CD4-positive, alpha-beta T cell (primary cell): ENCODE measurements around the gene SRPK2. TPM values are rescaled to one million over a fixed set of nuclear protein-coding genes. Genes with fewer than 3 reads are reported as not detected.

Experiments
- ATAC-seq: fragments of 200-7000 bp; cut with Tn5 transposase; one replicate; pipeline ENCODE4 v1.10.0; 2022; ENCODE audit warnings: mild to moderate bottlenecking; ENCODE audit not compliant: poor library complexity
- CTCF ChIA-PET: fragments of 350-600 bp; sonication (Branson Sonifier 250); formaldehyde crosslinking; loops from one replicate; lab custom pipeline; 2021; ENCODE audit warnings: antibody characterized with exemption, inconsistent platforms; lab: Charles Lee
- POLR2A ChIA-PET: fragments of 350-600 bp; sonication (Branson Sonifier 250); formaldehyde crosslinking; loops from one replicate; lab custom pipeline; 2021; ENCODE audit warnings: antibody characterized with exemption, inconsistent platforms; lab: Charles Lee
- DNase-seq, 14 experiments: peaks; one replicate each; pipeline ENCODE4 v3.0.0-alpha.2; 2013 to 2020; ENCODE audit warnings: mixed read lengths in 2 of 14
- H3K27ac ChIP-seq, 2 donors: one replicate each; pipeline versions ENCODE4 v1.5.1 to v1.7.0; 2013; ENCODE audit warnings: low read length in 2 of 2, low read depth in 1 of 2, mild to moderate bottlenecking in 1 of 2
- H3K27me3 ChIP-seq, 2 experiments: 1 replicate in 1 of 2; 2 replicates in 1 of 2; pipeline versions ENCODE4 v1.6.1 to v1.7.0; 2013; ENCODE audit warnings: low read length in 2 of 2, control low read depth in 1 of 2, mild to moderate bottlenecking in 1 of 2, moderate library complexity in 1 of 2; ENCODE audit not compliant: insufficient read depth in 2 of 2, control insufficient read depth in 1 of 2
- H3K36me3 ChIP-seq: one replicate; pipeline ENCODE4 v1.6.1; 2013; ENCODE audit warnings: low read length, control low read depth; ENCODE audit not compliant: insufficient read depth
- H3K4me1 ChIP-seq: one replicate; pipeline ENCODE4 v1.6.1; 2013; ENCODE audit warnings: low read length, control low read depth; ENCODE audit not compliant: insufficient read depth
- H3K4me3 ChIP-seq: one replicate; pipeline ENCODE4 v1.5.1; 2013; ENCODE audit warnings: mild to moderate bottlenecking, low read length, moderate library complexity
- H3K9me3 ChIP-seq, 2 experiments: 1 replicate in 1 of 2; 2 replicates in 1 of 2; pipeline versions ENCODE4 v1.6.1 to v1.7.0; 2013; ENCODE audit warnings: low read length in 2 of 2, mild to moderate bottlenecking in 2 of 2, control low read depth in 1 of 2, moderate library complexity in 1 of 2; ENCODE audit not compliant: control insufficient read depth in 1 of 2, insufficient read depth in 1 of 2
- H3K27ac Mint-ChIP-seq: one replicate; pipeline ENCODE4 v1.8.0; 2020; ENCODE audit warnings: mixed read lengths
- H3K27me3 Mint-ChIP-seq: one replicate; pipeline ENCODE4 v1.8.0; 2021; ENCODE audit warnings: mixed read lengths
- H3K36me3 Mint-ChIP-seq: one replicate; pipeline ENCODE4 v1.8.0; 2021; ENCODE audit warnings: low read depth, mixed read lengths
- H3K4me1 Mint-ChIP-seq: one replicate; pipeline ENCODE4 v1.8.0; 2021; ENCODE audit warnings: low read depth, mixed read lengths
- H3K4me3 Mint-ChIP-seq: one replicate; pipeline ENCODE4 v1.8.0; 2020; ENCODE audit warnings: mild to moderate bottlenecking, mixed read lengths
- H3K9me3 Mint-ChIP-seq: one replicate; pipeline ENCODE4 v1.8.0; 2020; ENCODE audit warnings: mixed read lengths
- intact Hi-C, 2 experiments: fragments of 100-400 bp; cut with DNase I in 1 of 2; cut with micrococcal nuclease in 1 of 2; formaldehyde crosslinking; loops; one replicate each; pipeline versions ENCODE4 v1.15.1 to v1.9.0; 2023 to 2025; cut with DNase I, micrococcal nuclease
- total RNA-seq, 174 experiments: library from RNA in 2 of 174; stranded (reverse) in 2 of 174; gene quantifications; one replicate each; pipeline ENCODE4 v1.2.3 and lab custom pipeline; 2021 to 2026
- TF ChIP-seq, protein P1 (sequence below): fragments of 200-600 bp; IDR thresholded peaks from one replicate; pipeline ENCODE4 v1.8.0; 2022; ENCODE audit warnings: antibody characterized with exemption, mild to moderate bottlenecking

Gene SRPK2
- total RNA-seq, 2 experiments from 2014 or later: 39.9 to 40.9 TPM

DNA sequence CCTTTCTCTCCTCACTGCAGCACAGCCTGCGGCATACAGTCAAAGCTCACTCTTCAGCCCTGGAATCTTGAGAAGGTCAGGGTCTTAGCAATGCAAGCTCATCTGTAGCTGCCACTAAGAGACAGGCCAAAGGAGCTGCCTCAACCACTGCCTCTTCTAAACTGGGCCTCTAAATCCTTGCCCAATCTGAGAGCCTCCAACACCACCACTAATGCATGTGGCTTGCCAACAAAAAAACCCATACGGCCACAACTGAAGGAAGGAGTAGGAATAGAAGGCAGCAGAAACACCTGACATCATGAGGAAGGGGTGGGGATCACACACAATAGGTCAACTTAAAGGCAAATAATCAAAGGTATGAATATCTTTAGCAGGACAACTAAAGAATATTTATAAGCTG lies 183.8 kb downstream of the SRPK2 start:
- CTCF ChIA-PET: interaction anchor here (0.7 kb wide), 1 partner anchor 13 kb away, joined by 3 read pairs; no protein-coding TSS in a partner anchor
- peaks cover 24% of the 10 kb centered on the region for H3K4me1 ChIP-seq
- intact Hi-C loops: no loop called here
- Mint-ChIP-seq H3K4me1 (peaks cover 70% of the 10 kb centered on the region), H3K27me3 (no peaks in the 10 kb centered on the region), H3K4me3 (no peak overlapping the region), H3K36me3 (peaks cover 48% of the 10 kb centered on the region), H3K9me3 (no peaks in the 10 kb centered on the region), H3K27ac (peak overlapping the region; percentile 75)
- H3K36me3 ChIP-seq: peaks cover 23% of the 10 kb centered on the region
- ATAC-seq: no peak
- H3K27me3 ChIP-seq: no peaks in the 10 kb centered on the region
- no peak overlapping the region for H3K27ac ChIP-seq
- TF ChIP-seq, protein P1, sequence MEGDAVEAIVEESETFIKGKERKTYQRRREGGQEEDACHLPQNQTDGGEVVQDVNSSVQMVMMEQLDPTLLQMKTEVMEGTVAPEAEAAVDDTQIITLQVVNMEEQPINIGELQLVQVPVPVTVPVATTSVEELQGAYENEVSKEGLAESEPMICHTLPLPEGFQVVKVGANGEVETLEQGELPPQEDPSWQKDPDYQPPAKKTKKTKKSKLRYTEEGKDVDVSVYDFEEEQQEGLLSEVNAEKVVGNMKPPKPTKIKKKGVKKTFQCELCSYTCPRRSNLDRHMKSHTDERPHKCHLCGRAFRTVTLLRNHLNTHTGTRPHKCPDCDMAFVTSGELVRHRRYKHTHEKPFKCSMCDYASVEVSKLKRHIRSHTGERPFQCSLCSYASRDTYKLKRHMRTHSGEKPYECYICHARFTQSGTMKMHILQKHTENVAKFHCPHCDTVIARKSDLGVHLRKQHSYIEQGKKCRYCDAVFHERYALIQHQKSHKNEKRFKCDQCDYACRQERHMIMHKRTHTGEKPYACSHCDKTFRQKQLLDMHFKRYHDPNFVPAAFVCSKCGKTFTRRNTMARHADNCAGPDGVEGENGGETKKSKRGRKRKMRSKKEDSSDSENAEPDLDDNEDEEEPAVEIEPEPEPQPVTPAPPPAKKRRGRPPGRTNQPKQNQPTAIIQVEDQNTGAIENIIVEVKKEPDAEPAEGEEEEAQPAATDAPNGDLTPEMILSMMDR: no peak
- no peaks in the 10 kb centered on the region for H3K9me3 ChIP-seq
- no peak overlapping the region for H3K4me3 ChIP-seq
- POLR2A ChIA-PET: interaction anchor here (1.0 kb wide), 1 partner anchor 20 kb away, joined by 3 read pairs; no protein-coding TSS in a partner anchor
- DNase-seq: no peak

DNA sequence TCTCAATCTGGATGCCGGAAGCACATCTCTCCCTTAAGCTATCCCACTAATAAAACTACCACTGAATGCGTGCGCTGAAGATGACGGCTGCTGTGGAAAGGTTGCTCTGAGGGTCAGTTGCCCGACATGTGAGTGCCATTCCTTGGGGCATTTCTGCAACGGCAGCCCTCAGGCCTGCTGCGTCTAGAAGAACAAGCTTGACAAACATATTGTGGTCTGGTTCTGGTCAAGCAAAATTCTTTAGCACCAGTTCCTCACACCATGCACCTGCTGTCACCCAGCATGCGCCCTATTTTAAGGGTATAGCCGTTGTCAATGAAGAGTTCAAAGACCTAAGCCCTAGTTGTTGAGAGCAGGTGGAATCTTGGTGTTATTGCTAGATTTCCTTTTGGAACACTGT lies 184.2 kb downstream of the SRPK2 start:
- no peaks in the 10 kb centered on the region for H3K9me3 Mint-ChIP-seq
- CTCF ChIA-PET: no interaction called here
- intact Hi-C loops: no loop called here

GRCh38 chr7:105202616-105203015 lies 186.1 kb downstream of the SRPK2 start:
- CTCF ChIA-PET: no interaction called here

More for the DNA sequence above, 184.2 kb downstream of the SRPK2 start:
- no peak overlapping the region for H3K4me3 Mint-ChIP-seq
- POLR2A ChIA-PET: interaction anchor here (1.0 kb wide), 1 partner anchor 20 kb away, joined by 3 read pairs; no protein-coding TSS in a partner anchor
- H3K27me3 ChIP-seq: no peaks in the 10 kb centered on the region
- TF ChIP-seq, protein P1: no peak
- no peak for DNase-seq
- peaks cover 23% of the 10 kb centered on the region for H3K36me3 ChIP-seq
- H3K27me3 Mint-ChIP-seq: no peaks in the 10 kb centered on the region
- ATAC-seq: no peak
- H3K9me3 ChIP-seq: no peaks in the 10 kb centered on the region
- H3K4me1 ChIP-seq: peaks cover 24% of the 10 kb centered on the region
- H3K27ac Mint-ChIP-seq: no peak overlapping the region
- H3K4me1 Mint-ChIP-seq: peaks cover 66% of the 10 kb centered on the region
- H3K4me3 ChIP-seq: no peak overlapping the region
- peaks cover 49% of the 10 kb centered on the region for H3K36me3 Mint-ChIP-seq
- no peak overlapping the region for H3K27ac ChIP-seq

More at GRCh38 chr7:105202616-105203015, 186.1 kb downstream of the SRPK2 start:
- Mint-ChIP-seq H3K27ac (no peak overlapping the region), H3K9me3 (no peaks in the 10 kb centered on the region), H3K27me3 (no peaks in the 10 kb centered on the region), H3K4me1 (peaks cover 64% of the 10 kb centered on the region), H3K36me3 (peaks cover 67% of the 10 kb centered on the region), H3K4me3 (no peak overlapping the region)
- TF ChIP-seq, protein P1: no peak
- Histone ChIP-seq H3K27ac (no peak overlapping the region), H3K9me3 (no peaks in the 10 kb centered on the region), H3K4me3 (no peak overlapping the region), H3K4me1 (peaks cover 20% of the 10 kb centered on the region), H3K36me3 (peaks cover 23% of the 10 kb centered on the region), H3K27me3 (no peaks in the 10 kb centered on the region)
- no peak for DNase-seq
- intact Hi-C loops: no loop called here
- no peak for ATAC-seq
- POLR2A ChIA-PET: interaction anchor here (0.7 kb wide), 1 partner anchor 16 kb away, joined by 3 read pairs; no protein-coding TSS in a partner anchor
